Tibial artery (tissue), 4 donors: ENCODE data around the gene KRTAP4-4.
"Not testable (repeated sequence)": the region's sequence is repeated elsewhere in the genome, so short reads cannot be mapped to it uniquely, and the experiment has no call there.

Experiments used
- DNase-seq, 2 donors: peaks; one replicate each; pipeline ENCODE4 v3.0.0-alpha.2; 2019
- H3K27ac ChIP-seq, 2 donors: fragments of 200-600 bp; sonication (generic) in 1 of 2; 1 replicate in 1 of 2; 2 replicates in 1 of 2; pipeline ENCODE4 v1.5.1; 2018 to 2019; ENCODE audit warnings: mild to moderate bottlenecking in 1 of 2
- H3K27me3 ChIP-seq, 2 donors: fragments of 200-600 bp; sonication (generic) in 1 of 2; one replicate each; pipeline versions ENCODE4 v1.5.1 to v1.6.0; 2016 to 2019
- H3K36me3 ChIP-seq, 3 donors: fragments of 200-600 bp; sonication (generic) in 2 of 3; one replicate each; pipeline ENCODE4 v1.5.1; 2016 to 2019; ENCODE audit warnings: mild to moderate bottlenecking in 2 of 3
- H3K4me1 ChIP-seq, 4 donors: fragments of 200-600 bp; sonication (generic) in 2 of 4; 1 replicate in 3 of 4; 2 replicates in 1 of 4; pipeline ENCODE4 v1.5.1; 2016 to 2019
- H3K4me3 ChIP-seq, 2 donors: fragments of 200-600 bp; sonication (generic) in 1 of 2; 1 replicate in 1 of 2; 2 replicates in 1 of 2; pipeline ENCODE4 v1.5.1; 2018 to 2019; ENCODE audit warnings: mild to moderate bottlenecking in 2 of 2
- H3K9me3 ChIP-seq, 3 donors: fragments of 200-600 bp; sonication (generic) in 1 of 3; one replicate each; pipeline ENCODE4 v1.5.1; 2016 to 2019
- CTCF ChIP-seq, 2 experiments: fragments of 200-600 bp in 1 of 2; fragments of 450-650 bp in 1 of 2; IDR thresholded peaks; one replicate each; pipeline ENCODE4 v1.5.1; 2017 to 2019; ENCODE audit warnings: antibody characterized with exemption in 2 of 2, mild to moderate bottlenecking in 1 of 2, moderate library complexity in 1 of 2
- intact Hi-C: fragments of 100-400 bp; cut with DNase I; formaldehyde crosslinking; loops from one replicate; pipeline ENCODE4 v1.15.0; 2023; ENCODE audit warnings: low total_unique reads

Gene KRTAP4-4

GRCh38 chr17:41131979-41132378, 28.6 kb downstream of the KRTAP4-4 start:
- no peaks in the 10 kb centered on the region for H3K4me1 ChIP-seq
- no peak for TF ChIP-seq CTCF (IDR thresholded peaks at IDR 0.05)
- no peak for DNase-seq
- no peaks in the 10 kb centered on the region for H3K36me3 ChIP-seq
- no peaks in the 10 kb centered on the region for H3K9me3 ChIP-seq
- H3K27ac ChIP-seq, result no peak overlapping the region
- H3K4me3 ChIP-seq, result no peak overlapping the region
- intact Hi-C loops, result no loop called here
- H3K27me3 ChIP-seq, result no peaks in the 10 kb centered on the region

- Histone ChIP-seq H3K9me3 (no peaks in the 10 kb centered on the region), H3K4me1 (no peaks in the 10 kb centered on the region), H3K27me3 (no peaks in the 10 kb centered on the region), H3K4me3 (no peak overlapping the region), H3K27ac (no peak overlapping the region), H3K36me3 (no peaks in the 10 kb centered on the region)
- TF ChIP-seq CTCF (IDR thresholded peaks at IDR 0.05), result no peak
- intact Hi-C loops, result no loop called here
- DNase-seq, result no peak
These were observed 33.2 kb downstream of the KRTAP4-4 start for GRCh38 chr17:41127371-41127770.

- no peaks in the 10 kb centered on the region for H3K36me3 ChIP-seq
- H3K9me3 ChIP-seq, result no peaks in the 10 kb centered on the region
- H3K27ac ChIP-seq, result no peak overlapping the region
- TF ChIP-seq CTCF (IDR thresholded peaks at IDR 0.05), result no peak
- no peaks in the 10 kb centered on the region for H3K27me3 ChIP-seq
- no peak overlapping the region for H3K4me3 ChIP-seq
- DNase-seq, result no peak
- intact Hi-C loops, result no loop called here
- H3K4me1 ChIP-seq, result no peaks in the 10 kb centered on the region
These were observed 34.1 kb downstream of the KRTAP4-4 start for GRCh38 chr17:41126412-41126811.

GRCh38 chr17:41125064-41125463, 35.5 kb downstream of the KRTAP4-4 start:
- no peak overlapping the region for H3K27ac ChIP-seq
- no peak for TF ChIP-seq CTCF (IDR thresholded peaks at IDR 0.05)
- intact Hi-C loops, result no loop called here
- DNase-seq, result no peak
- H3K9me3 ChIP-seq, result no peaks in the 10 kb centered on the region
- no peaks in the 10 kb centered on the region for H3K27me3 ChIP-seq
- no peaks in the 10 kb centered on the region for H3K4me1 ChIP-seq
- H3K36me3 ChIP-seq, result no peaks in the 10 kb centered on the region
- no peak overlapping the region for H3K4me3 ChIP-seq

GRCh38 chr17:41123991-41124371, 36.6 kb downstream of the KRTAP4-4 start, which contains the start of gene KRTAP4-12:
Gene KRTAP4-12 (minus strand): TSS chr17:41124182. CDS start chr17:41124122, 60 bp downstream.
- H3K4me3 ChIP-seq, H3K27me3 ChIP-seq, H3K36me3 ChIP-seq, H3K9me3 ChIP-seq, DNase-seq, H3K4me1 ChIP-seq, intact Hi-C loops, H3K27ac ChIP-seq: not testable (repeated sequence)

- H3K27me3 ChIP-seq, DNase-seq, intact Hi-C loops, H3K27ac ChIP-seq, H3K9me3 ChIP-seq, H3K4me3 ChIP-seq, H3K4me1 ChIP-seq, H3K36me3 ChIP-seq: not testable (repeated sequence)
These were observed 37.1 kb downstream of the KRTAP4-4 start for GRCh38 chr17:41123292-41123990.

- H3K27ac ChIP-seq, result no peak overlapping the region
- H3K4me1 ChIP-seq, result no peaks in the 10 kb centered on the region
- intact Hi-C loops, result no loop called here
- DNase-seq, result no peak
- no peak for TF ChIP-seq CTCF (IDR thresholded peaks at IDR 0.05)
- H3K36me3 ChIP-seq, result no peaks in the 10 kb centered on the region
- no peak overlapping the region for H3K4me3 ChIP-seq
- no peaks in the 10 kb centered on the region for H3K9me3 ChIP-seq
- H3K27me3 ChIP-seq, result peaks cover 0 to 9% of the 10 kb centered on the region in 2 donors
These were observed 38.8 kb downstream of the KRTAP4-4 start for GRCh38 chr17:41121742-41122141.

- H3K4me3 ChIP-seq, H3K9me3 ChIP-seq, H3K4me1 ChIP-seq, H3K27me3 ChIP-seq, intact Hi-C loops, DNase-seq, H3K36me3 ChIP-seq, H3K27ac ChIP-seq: not testable (repeated sequence)
These were observed 40.6 kb downstream of the KRTAP4-4 start for GRCh38 chr17:41119696-41120690.
